ENCODE measurements around the gene CANX. TPM values are rescaled to one million over a fixed set of nuclear protein-coding genes. Genes with fewer than 3 reads are reported as not detected.

CANX gene
- total and polyA plus RNA-seq, 9 of the 15 experiments (the other 6 are each of a cell fraction or from before 2014, with no cell fraction given): 155 to 893 (median 589) TPM

DNA sequence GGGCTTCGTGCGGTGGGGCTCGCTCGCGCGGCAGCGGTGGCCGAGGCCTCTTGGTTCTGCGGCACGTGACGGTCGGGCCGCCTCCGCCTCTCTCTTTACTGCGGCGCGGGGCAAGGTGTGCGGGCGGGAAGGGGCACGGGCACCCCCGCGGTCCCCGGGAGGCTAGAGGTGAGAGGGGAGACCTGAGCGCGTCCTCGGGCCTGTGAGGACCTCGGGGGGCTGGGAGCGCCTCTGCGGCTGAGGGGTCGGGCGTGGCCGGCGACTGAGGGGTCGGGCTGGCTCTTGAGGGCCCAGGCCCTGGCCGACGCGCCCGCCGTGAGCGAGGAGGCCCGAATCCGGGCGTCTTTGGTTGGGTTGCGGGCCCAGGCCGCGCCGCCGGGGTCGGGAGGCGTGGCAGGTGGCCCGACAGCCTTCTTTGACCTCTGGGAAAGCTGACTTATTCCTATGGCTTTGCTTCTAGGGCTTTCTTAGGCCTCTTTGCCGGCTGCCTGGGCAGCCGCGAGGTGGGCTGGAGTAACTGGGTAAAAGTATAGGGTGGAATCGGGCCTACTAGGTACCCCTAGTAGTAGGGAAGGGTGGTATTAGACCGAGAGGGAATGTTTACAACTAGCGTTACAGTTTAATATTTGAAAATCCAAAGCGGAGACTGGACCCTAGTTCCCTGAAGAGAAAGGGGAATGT lies at the start of gene CANX (continued):
- TF ChIP-seq ZNF143 (CRISPR knock-in tag; IDR thresholded peaks at IDR 0.05) (no peak), CSDE1 (IDR thresholded peaks at IDR 0.05) (no peak), THRAP3 (IDR thresholded peaks at IDR 0.05; ENCODE audit: borderline replicate concordance) (no peak), ZNF41 (CRISPR knock-in tag; conservative IDR thresholded peaks at IDR 0.05) (no peak), TAF9B (IDR thresholded peaks at IDR 0.05; ENCODE audit: partially characterized antibody) (no peak), MTF1 (CRISPR knock-in tag; IDR thresholded peaks at IDR 0.05; ENCODE audit: borderline replicate concordance) (no peak), OTX1 (CRISPR knock-in tag; IDR thresholded peaks at IDR 0.05) (no peak), ZNF134 (CRISPR knock-in tag; conservative IDR thresholded peaks at IDR 0.05) (0 out of 2 replicates have a peak, but pooled peaks have one; percentile 11), RCOR1 (IDR thresholded peaks at IDR 0.05; ENCODE audit: borderline replicate concordance in 1 of 2, low read depth in 2 of 2, low read length in 2 of 2) (no peak), RBM25 (IDR thresholded peaks at IDR 0.05; ENCODE audit: low read depth, low read length, severe bottlenecking) (no peak), ESRRA (IDR thresholded peaks at IDR 0.05; ENCODE audit: borderline replicate concordance, low read depth) (peak; percentile 42; the same call in 1 of the 2 replicates), MCM7 (IDR thresholded peaks at IDR 0.05) (no peak), NUFIP1 (IDR thresholded peaks at IDR 0.05; ENCODE audit: partially characterized antibody) (no peak), ARID2 (IDR thresholded peaks at IDR 0.05) (no peak), EP400 (IDR thresholded peaks at IDR 0.05) (peak; percentile 91; the same call in 1 of the 2 replicates), LCOR (CRISPR knock-in tag; IDR thresholded peaks at IDR 0.05) (no peak), FIP1L1 (IDR thresholded peaks at IDR 0.05; ENCODE audit: low read depth, low read length, poor library complexity, severe bottlenecking) (peak; percentile 65), POLR3G (IDR thresholded peaks at IDR 0.05; ENCODE audit: extremely low read depth, insufficient read length, insufficient replicate concordance) (no peak)
- TF ChIP-seq, protein P1, sequence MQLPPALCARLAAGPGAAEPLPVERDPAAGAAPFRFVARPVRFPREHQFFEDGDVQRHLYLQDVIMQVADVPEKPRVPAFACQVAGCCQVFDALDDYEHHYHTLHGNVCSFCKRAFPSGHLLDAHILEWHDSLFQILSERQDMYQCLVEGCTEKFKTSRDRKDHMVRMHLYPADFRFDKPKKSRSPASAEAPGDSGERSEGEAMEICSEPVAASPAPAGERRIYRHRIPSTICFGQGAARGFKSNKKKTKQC (CRISPR knock-in tag; IDR thresholded peaks at IDR 0.05): peak; percentile 73; the same call in 1 of the 2 replicates
- TF ChIP-seq, protein P2, sequence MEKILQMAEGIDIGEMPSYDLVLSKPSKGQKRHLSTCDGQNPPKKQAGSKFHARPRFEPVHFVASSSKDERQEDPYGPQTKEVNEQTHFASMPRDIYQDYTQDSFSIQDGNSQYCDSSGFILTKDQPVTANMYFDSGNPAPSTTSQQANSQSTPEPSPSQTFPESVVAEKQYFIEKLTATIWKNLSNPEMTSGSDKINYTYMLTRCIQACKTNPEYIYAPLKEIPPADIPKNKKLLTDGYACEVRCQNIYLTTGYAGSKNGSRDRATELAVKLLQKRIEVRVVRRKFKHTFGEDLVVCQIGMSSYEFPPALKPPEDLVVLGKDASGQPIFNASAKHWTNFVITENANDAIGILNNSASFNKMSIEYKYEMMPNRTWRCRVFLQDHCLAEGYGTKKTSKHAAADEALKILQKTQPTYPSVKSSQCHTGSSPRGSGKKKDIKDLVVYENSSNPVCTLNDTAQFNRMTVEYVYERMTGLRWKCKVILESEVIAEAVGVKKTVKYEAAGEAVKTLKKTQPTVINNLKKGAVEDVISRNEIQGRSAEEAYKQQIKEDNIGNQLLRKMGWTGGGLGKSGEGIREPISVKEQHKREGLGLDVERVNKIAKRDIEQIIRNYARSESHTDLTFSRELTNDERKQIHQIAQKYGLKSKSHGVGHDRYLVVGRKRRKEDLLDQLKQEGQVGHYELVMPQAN (IDR thresholded peaks at IDR 0.05; ENCODE audit: borderline replicate concordance): peak; percentile 21; the same call in 1 of the 2 replicates
- TF ChIP-seq, protein P3, sequence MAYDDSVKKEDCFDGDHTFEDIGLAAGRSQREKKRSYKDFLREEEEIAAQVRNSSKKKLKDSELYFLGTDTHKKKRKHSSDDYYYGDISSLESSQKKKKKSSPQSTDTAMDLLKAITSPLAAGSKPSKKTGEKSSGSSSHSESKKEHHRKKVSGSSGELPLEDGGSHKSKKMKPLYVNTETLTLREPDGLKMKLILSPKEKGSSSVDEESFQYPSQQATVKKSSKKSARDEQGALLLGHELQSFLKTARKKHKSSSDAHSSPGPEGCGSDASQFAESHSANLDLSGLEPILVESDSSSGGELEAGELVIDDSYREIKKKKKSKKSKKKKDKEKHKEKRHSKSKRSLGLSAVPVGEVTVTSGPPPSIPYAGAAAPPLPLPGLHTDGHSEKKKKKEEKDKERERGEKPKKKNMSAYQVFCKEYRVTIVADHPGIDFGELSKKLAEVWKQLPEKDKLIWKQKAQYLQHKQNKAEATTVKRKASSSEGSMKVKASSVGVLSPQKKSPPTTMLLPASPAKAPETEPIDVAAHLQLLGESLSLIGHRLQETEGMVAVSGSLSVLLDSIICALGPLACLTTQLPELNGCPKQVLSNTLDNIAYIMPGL (CRISPR knock-in tag; IDR thresholded peaks at IDR 0.05): peak; percentile 81
- TF ChIP-seq, protein P4, sequence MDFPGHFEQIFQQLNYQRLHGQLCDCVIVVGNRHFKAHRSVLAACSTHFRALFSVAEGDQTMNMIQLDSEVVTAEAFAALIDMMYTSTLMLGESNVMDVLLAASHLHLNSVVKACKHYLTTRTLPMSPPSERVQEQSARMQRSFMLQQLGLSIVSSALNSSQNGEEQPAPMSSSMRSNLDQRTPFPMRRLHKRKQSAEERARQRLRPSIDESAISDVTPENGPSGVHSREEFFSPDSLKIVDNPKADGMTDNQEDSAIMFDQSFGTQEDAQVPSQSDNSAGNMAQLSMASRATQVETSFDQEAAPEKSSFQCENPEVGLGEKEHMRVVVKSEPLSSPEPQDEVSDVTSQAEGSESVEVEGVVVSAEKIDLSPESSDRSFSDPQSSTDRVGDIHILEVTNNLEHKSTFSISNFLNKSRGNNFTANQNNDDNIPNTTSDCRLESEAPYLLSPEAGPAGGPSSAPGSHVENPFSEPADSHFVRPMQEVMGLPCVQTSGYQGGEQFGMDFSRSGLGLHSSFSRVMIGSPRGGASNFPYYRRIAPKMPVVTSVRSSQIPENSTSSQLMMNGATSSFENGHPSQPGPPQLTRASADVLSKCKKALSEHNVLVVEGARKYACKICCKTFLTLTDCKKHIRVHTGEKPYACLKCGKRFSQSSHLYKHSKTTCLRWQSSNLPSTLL (IDR thresholded peaks at IDR 0.05): no peak
